ENCODE results near the gene HECA.

HECA gene

DNA sequence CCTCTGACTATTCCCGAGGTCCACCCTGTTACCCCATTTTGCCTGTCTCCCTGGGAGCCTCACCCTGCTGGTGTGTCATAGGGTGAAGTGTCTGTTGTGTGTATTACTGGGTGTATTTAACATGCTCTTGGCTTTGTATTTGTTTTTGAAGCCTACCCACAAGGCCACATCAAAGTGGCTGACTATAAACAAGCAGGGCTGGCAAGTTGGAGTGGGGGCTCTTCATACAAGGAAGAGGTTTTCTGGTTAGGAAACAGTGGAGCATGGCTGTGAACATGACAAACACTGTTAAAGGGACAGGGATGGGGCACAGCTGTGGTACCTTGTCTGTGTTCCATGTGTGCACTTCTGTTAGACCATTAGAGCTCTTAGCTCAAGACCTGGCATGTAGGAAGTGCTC lies 26.3 kb downstream of the HECA start:
- DNase-seq (ENCODE audit: low read depth in 2 of 2) = peak in 1 of 2 donors; percentile 48

- peak; percentile 23 to 66 for DNase-seq (ENCODE audit: low read depth in 2 of 2)
Measured at GRCh38 chr6:139161817-139162284, 27.0 kb downstream of the HECA start.

DNA sequence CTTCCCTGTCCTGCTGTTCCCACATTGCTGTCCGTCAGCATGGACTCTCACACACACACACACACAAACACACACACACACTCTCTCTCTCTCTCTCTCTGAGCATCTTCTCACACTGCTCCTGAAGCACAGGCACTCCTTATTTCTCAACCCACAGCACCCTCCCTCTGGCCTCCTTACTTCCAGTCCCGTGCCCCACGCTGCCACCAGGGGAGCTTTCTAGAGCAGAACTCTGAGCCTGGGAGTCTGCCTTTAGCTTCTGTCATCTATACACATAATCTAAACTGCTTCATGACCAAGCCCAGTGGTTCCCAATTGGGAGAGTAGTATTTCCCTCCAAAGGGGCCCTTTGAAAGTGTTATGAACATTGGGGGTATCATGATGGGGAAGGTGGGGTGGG lies 29.1 kb downstream of the HECA start:
- DNase-seq (ENCODE audit: low read depth in 2 of 2) = no peak

DNA sequence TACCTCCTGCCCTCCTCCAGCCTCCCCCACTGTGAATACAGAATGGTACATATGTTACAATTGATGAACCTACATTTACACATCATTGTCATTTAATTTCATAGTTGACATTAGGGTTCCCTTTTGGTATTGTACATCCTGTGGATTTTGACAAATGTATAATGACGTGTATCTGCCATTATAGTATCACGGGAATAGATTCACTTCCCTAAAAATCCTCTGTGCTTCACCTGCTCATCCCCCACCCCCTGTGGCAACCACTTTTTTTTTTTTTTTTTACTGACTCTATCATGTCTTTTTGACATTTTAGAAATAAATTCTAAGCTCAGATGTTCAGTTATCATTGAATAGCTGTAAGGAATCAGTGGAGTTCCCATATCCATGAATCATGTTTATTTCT lies 30.4 kb downstream of the HECA start:
- DNase-seq (ENCODE audit: low read depth in 2 of 2) = no peak

DNA sequence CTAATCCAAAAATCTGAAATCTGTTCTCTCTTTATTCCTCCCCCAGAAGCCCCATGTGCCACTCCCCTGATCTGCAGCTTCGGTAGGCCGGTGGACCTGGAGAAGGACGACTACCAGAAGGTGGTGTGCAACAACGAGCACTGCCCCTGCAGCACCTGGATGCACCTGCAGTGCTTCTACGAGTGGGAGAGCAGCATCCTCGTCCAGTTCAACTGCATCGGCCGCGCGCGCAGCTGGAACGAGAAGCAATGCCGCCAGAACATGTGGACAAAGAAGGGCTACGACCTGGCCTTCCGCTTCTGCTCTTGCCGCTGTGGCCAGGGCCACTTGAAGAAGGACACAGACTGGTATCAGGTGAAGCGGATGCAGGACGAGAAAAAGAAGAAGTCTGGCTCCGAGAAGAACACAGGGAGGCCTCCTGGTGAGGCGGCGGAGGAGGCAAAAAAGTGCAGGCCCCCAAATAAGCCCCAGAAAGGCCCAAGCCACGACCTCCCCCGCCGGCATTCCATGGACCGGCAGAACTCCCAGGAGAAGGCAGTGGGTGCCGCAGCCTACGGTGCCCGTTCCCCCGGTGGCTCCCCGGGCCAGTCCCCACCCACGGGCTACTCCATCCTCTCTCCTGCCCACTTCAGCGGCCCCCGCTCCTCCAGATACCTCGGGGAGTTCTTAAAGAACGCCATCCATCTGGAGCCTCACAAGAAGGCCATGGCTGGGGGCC lies 31.5 kb downstream of the HECA start:
- no peak for DNase-seq (ENCODE audit: low read depth in 2 of 2)

- DNase-seq (ENCODE audit: low read depth in 2 of 2) = no peak
Measured at GRCh38 chr6:139166956-139167313, 32.1 kb downstream of the HECA start.

DNA sequence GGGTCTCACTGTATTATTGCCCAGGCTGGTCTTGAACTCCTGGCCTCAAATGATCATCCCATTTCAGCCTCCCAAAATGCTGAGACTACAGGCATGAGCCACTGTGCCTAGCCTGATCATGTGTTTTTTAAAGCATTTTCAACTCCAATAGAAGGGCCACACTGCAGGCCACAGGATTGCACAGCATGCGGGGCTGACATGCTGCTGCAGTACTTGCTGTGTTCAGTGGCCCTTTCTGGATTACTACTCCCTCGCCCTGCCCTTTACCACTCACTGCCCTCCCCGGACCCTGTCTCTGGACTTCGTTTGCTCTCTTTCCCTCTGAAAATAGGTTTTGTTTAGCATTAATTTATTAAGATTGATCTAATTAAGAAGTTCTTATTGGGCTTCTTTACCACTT lies 37.3 kb downstream of the HECA start:
- no peak for DNase-seq (ENCODE audit: low read depth in 2 of 2)

GRCh38 chr6:139172567-139172966 lies 37.7 kb downstream of the HECA start:
- no peak for DNase-seq (ENCODE audit: low read depth in 2 of 2)

DNA sequence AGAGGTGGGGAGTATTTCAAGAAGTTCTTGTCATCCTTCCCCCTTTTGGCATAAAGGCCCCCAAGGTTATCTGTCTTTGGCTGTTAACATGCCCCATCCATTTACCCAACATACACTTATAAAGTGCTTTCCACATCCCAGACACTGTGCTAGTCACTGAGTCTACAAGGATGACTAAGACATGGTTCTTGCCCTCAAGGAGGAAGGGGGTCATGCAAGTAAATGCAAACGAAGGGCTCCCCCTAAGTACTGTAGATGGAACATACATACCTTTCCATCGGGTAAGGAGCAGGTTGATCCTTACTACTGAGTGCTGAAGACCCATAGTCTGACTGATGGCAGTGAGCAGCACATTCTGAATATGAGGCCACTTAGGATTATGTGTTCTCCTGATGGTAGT lies 38.3 kb downstream of the HECA start:
- peak in 1 of 2 donors; percentile 5 for DNase-seq (ENCODE audit: low read depth in 2 of 2)

- DNase-seq (ENCODE audit: low read depth in 2 of 2) = no peak
Measured at GRCh38 chr6:139173822-139174221, 38.9 kb downstream of the HECA start.

GRCh38 chr6:139174961-139175360 lies 40.1 kb downstream of the HECA start:
- no peak for DNase-seq (ENCODE audit: low read depth in 2 of 2)

DNA sequence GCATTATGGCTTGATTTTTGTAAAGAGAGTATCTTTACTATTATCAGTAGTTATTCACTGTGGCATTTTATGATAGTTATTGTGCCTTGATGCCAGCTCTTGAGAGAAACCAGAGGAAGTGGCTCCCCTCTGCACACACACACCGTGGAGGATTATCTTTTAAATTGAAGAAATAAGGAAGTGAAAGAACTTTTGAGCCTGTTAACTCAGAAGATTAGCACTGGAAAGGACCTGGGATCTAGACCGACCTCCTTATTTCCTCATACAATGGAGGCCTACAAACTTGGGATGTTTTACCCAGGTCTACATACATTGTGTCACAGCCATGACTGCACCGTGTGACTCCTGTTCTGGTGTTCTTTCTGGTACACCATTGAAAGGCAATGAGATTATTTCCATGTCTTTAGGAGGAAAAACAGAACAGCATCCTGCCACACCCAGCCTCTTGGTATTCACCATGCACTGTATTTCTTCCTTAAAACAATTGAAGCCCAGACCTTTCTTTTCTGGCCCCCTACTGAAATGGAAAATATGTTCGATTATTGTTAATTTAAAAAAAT lies 40.6 kb downstream of the HECA start:
- no peak for DNase-seq (ENCODE audit: low read depth in 2 of 2)

- DNase-seq (ENCODE audit: low read depth in 2 of 2) = no peak
Measured at GRCh38 chr6:139181236-139181635, 46.4 kb downstream of the HECA start.

GRCh38 chr6:139184047-139184446 lies 49.2 kb downstream of the HECA start:
- DNase-seq (ENCODE audit: low read depth in 2 of 2) = no peak

- no peak for DNase-seq (ENCODE audit: low read depth in 2 of 2)
Measured at GRCh38 chr6:139184459-139184858, 49.6 kb downstream of the HECA start.

GRCh38 chr6:139186242-139186641 lies 51.4 kb downstream of the HECA start:
- no peak for DNase-seq (ENCODE audit: low read depth in 2 of 2)

DNA sequence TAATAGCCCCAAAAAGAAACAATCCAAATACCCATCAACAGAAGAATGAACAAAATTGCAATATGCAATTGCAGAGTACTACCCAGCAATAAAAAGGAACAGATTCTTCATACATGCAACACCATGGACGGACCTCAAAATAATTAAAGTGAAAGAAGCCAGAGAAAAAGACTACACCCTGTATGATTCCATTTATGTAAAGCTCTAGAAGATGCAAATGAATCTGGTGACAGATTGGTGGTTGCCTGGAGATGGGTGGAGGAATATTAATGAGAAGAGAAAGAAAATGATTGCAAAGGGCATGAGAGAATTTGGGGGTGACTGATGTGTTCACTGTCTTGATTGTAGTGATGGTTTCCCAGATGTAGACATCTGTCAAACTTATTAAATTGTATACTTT lies 51.8 kb downstream of the HECA start:
- DNase-seq (ENCODE audit: low read depth in 2 of 2) = no peak

GRCh38 chr6:139187489-139187888 lies 52.6 kb downstream of the HECA start:
- no peak for DNase-seq (ENCODE audit: low read depth in 2 of 2)

GRCh38 chr6:139189665-139190064 lies 54.8 kb downstream of the HECA start:
- no peak for DNase-seq (ENCODE audit: low read depth in 2 of 2)

DNA sequence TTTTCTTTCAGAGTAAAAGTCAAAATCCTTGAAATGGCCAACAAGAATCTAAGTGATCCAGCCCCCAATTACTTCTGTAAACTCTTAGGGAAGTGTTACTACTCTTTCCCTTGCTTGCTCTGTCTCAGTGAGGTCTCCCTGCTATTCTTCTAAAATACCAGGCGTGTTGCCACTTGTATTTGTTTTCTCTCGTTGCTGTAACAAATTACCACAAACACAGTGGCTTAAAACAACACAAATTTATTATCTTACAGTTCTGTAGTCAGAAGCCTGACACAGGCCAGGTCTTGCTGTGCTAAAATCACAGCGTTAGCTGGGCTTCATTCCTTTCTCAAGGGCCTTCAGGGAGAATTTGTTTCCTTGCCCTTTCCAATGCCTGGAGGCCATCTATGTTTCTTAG lies 59.9 kb downstream of the HECA start:
- DNase-seq (ENCODE audit: low read depth in 2 of 2) = no peak

GRCh38 chr6:139198529-139199288 lies 63.8 kb downstream of the HECA start:
- DNase-seq (ENCODE audit: low read depth in 2 of 2) = no peak

DNA sequence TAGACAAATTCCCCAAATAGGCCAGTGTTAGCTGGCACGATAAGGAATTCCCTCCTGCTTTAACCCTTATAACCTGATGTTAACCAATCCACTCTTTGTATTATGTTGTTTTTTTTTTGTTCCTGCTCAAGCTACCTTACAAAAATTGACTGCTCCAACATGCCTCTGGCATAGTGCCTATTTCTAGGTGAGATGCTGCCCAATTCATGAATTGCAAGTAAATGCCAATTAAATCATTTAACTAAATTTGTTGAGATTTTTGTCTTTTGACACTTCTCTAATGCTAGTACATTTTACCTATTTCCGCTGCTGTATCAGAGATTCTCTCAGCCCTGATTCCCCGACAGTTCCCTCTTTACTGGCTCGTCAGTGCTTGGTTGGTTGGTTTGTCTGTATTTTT lies 66.5 kb downstream of the HECA start:
- no peak for DNase-seq (ENCODE audit: low read depth in 2 of 2)

DNA sequence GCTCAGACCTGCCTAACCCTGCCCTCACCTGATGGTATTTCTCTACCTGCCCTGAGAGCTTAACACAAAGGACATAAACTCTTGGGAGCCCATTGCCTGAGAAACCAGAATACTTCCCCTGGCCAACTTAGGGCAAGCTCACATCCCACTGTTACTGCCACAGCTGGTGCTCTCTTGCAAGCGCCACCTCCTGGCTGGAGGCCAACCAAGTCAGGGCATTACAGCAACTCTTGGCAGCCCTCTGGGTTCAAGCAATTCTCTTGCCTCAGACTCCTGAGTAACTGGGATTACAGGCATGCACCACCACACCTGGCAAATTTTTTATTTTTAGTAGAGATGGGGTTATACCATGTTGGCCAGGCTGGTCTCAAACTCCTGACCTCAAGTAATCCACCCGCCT lies 70.1 kb downstream of the HECA start:
- DNase-seq (ENCODE audit: low read depth in 2 of 2) = no peak

Measured in activated CD8-positive, alpha-beta memory T cell treated with anti-CD3 and anti-CD28 coated beads for 4 hours (primary cell).